Uterus (tissue), 2 donors: ENCODE data around the gene PRIMA1.

Experiments used
- POLR2A ChIP-seq, 2 donors: fragments of 450-650 bp; IDR thresholded peaks; one replicate each; pipeline ENCODE4 v1.6.1; 2016; ENCODE audit warnings: antibody characterized with exemption in 2 of 2, mild to moderate bottlenecking in 1 of 2, moderate library complexity in 1 of 2
- TF ChIP-seq, protein P1 (sequence below), 4 experiments: fragments of 200-600 bp in 2 of 4; fragments of 450-650 bp in 2 of 4; sonication (generic) in 2 of 4; IDR thresholded peaks; one replicate each; pipeline ENCODE4 v1.5.1; 2016 to 2019; ENCODE audit warnings: antibody characterized with exemption in 4 of 4, mild to moderate bottlenecking in 2 of 4, moderate library complexity in 1 of 4

DNA sequence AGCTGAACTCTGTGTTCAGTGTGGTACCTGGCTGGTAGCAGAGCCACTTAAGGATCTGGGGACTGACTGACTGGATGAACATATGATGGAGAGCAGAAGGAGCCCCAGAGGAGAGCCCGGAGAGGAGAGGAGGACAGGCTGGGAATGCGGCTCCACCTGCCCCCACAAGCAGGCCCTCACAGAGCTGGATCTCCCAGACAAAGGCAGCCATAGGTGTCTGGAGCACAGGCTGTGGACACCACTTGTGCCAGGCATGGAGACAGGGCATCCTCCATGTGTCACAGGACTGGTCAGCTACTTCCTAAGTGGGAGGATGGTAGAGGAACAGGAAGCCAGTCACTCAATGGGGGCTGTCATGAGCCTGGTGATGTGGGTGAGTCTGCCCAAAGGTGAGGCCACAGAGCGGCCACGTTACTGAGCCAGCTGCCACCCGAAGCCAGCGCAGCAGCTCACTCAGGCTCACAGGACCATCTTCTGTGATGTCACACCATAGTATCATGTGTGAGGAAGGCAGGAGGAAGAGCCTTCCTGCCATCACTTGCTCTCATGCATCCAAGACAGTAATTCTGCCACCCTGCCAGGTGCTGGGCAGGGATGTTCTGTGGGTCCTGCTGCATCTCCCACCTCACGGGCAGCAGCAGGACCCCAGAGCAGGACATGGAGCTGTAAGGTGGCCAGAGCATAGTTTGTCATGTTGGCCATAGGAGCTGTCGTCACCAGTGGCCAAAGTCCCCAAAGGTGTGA lies 72.1 kb downstream of the PRIMA1 start:
- TF ChIP-seq, protein P1, sequence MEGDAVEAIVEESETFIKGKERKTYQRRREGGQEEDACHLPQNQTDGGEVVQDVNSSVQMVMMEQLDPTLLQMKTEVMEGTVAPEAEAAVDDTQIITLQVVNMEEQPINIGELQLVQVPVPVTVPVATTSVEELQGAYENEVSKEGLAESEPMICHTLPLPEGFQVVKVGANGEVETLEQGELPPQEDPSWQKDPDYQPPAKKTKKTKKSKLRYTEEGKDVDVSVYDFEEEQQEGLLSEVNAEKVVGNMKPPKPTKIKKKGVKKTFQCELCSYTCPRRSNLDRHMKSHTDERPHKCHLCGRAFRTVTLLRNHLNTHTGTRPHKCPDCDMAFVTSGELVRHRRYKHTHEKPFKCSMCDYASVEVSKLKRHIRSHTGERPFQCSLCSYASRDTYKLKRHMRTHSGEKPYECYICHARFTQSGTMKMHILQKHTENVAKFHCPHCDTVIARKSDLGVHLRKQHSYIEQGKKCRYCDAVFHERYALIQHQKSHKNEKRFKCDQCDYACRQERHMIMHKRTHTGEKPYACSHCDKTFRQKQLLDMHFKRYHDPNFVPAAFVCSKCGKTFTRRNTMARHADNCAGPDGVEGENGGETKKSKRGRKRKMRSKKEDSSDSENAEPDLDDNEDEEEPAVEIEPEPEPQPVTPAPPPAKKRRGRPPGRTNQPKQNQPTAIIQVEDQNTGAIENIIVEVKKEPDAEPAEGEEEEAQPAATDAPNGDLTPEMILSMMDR (IDR thresholded peaks at IDR 0.05): no peak
- no peak for TF ChIP-seq POLR2A (IDR thresholded peaks at IDR 0.05)
